ENCODE results near the gene SYT2. TPM values are rescaled to one million over a fixed set of nuclear protein-coding genes. Genes with fewer than 3 reads are reported as not detected.

SYT2 gene
- total and polyA plus RNA-seq, 9 of the 15 experiments (the other 6 are each of a cell fraction or from before 2014, with no cell fraction given), result not detected

GRCh38 chr1:202662081-202662480 lies 48.2 kb downstream of the SYT2 start (continued):
- TF ChIP-seq RBM34 (IDR thresholded peaks at IDR 0.05; ENCODE audit: borderline replicate concordance, insufficient read depth, low read length) (no peak), ZNF124 (CRISPR knock-in tag; IDR thresholded peaks at IDR 0.05) (no peak), TCF7L2 (IDR thresholded peaks at IDR 0.05; ENCODE audit: low read depth, low read length) (no peak), TCF3 (CRISPR knock-in tag; IDR thresholded peaks at IDR 0.05) (no peak)
- TF ChIP-seq, protein P1, sequence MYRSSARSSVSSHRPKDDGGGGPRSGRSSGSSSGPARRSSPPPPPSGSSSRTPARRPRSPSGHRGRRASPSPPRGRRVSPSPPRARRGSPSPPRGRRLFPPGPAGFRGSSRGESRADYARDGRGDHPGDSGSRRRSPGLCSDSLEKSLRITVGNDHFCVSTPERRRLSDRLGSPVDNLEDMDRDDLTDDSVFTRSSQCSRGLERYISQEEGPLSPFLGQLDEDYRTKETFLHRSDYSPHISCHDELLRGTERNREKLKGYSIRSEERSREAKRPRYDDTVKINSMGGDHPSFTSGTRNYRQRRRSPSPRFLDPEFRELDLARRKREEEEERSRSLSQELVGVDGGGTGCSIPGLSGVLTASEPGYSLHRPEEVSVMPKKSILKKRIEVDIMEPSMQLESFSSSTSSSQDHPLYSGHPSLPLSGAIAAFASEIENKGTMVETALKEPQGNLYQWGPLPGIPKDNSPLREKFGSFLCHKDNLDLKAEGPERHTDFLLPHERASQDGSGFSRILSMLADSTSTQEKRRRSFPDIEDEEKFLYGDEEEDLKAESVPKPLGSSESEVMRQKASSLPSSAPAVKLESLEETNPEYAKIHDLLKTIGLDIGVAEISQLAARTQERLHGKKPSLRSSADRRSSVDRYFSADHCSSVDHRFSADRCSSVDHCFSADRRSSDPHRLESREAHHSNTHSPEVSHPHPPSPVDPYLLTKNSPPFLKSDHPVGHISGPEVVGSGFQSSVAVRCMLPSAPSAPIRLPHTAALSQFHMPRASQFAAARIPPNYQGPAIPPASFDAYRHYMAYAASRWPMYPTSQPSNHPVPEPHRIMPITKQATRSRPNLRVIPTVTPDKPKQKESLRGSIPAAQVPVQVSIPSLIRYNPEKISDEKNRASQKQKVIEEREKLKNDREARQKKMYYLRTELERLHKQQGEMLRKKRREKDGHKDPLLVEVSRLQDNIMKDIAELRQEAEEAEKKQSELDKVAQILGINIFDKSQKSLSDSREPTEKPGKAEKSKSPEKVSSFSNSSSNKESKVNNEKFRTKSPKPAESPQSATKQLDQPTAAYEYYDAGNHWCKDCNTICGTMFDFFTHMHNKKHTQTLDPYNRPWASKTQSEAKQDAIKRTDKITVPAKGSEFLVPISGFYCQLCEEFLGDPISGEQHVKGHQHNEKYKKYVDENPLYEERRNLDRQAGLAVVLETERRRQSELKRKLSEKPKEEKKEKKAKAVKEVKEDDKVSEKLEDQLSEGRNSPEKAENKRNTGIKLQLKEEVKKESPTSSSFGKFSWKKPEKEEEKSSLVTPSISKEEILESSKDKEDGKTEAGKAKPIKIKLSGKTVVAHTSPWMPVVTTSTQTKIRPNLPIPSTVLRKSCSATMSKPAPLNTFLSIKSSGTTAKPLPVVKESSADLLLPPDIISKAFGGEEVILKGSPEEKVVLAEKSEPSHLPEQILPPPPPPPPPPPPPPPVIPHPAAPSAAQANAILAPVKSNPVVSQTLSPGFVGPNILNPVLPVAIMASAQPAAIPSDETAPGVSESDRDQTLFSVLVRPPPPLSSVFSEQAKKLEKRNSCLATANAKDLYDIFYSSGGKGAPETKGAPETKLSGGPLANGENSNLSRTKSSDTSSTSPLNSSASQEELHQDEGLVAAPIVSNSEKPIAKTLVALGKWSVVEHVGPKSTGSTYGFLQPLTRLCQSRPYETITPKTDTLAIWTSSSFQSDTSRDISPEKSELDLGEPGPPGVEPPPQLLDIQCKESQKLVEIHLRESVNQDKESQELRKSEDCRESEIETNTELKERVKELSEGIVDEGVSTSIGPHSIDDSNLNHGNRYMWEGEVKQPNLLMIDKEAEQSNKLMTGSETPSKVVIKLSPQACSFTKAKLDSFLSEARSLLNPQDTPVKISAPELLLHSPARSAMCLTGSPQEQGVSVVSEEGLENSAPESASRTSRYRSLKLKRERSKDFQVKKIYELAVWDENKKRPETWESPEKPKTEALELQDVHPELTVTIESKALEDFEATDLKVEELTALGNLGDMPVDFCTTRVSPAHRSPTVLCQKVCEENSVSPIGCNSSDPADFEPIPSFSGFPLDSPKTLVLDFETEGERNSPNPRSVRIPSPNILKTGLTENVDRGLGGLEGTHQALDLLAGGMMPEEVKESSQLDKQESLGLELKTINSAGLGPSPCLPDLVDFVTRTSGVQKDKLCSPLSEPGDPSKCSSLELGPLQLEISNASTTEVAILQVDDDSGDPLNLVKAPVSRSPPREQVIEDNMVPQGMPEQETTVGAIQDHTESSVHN (IDR thresholded peaks at IDR 0.05; ENCODE audit: borderline replicate concordance in 1 of 2, low read depth in 1 of 2), result no peak
